ENCODE results near the gene CRYZL1. TPM values are rescaled to one million over a fixed set of nuclear protein-coding genes. Genes with fewer than 3 reads are reported as not detected.

The CRYZL1 gene
- total RNA-seq, 4 donors from 2014 or later, result 27.9 to 53.5 (median 33.9) TPM

DNA sequence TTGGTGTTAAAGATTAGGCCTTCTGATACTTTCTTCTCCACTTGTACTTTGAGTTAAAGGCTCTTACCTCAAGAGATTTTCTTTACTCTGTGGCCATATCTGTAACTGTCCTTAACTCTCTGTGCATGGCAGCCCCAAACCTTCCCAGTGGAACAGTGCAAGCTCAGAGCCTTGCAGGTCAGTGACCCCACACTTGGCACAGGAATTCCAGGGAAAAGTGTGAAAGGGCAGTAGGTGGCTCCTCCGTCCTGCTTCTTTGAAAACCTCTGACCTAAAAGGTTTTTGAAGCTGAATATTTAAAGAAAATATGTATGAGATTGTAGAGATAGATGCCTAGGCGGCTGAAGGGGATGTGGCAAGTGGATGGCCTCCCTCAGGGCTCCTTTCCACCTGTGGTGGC lies 27.1 kb upstream of the CRYZL1 start:
- H3K27me3 ChIP-seq, result no peaks in the 10 kb centered on the region
- H3K4me1 ChIP-seq, result peaks cover 0 to 7% of the 10 kb centered on the region in 2 donors
- TF ChIP-seq POLR2A (IDR thresholded peaks at IDR 0.05), result no peak
- TF ChIP-seq, protein P1, sequence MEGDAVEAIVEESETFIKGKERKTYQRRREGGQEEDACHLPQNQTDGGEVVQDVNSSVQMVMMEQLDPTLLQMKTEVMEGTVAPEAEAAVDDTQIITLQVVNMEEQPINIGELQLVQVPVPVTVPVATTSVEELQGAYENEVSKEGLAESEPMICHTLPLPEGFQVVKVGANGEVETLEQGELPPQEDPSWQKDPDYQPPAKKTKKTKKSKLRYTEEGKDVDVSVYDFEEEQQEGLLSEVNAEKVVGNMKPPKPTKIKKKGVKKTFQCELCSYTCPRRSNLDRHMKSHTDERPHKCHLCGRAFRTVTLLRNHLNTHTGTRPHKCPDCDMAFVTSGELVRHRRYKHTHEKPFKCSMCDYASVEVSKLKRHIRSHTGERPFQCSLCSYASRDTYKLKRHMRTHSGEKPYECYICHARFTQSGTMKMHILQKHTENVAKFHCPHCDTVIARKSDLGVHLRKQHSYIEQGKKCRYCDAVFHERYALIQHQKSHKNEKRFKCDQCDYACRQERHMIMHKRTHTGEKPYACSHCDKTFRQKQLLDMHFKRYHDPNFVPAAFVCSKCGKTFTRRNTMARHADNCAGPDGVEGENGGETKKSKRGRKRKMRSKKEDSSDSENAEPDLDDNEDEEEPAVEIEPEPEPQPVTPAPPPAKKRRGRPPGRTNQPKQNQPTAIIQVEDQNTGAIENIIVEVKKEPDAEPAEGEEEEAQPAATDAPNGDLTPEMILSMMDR (IDR thresholded peaks at IDR 0.05), result no peak
- no peak for DNase-seq
- no peaks in the 10 kb centered on the region for H3K9me3 ChIP-seq
- WGBS, 2 donors, result 90 to 99% methylated on average over 2 of the region's 2 CpGs
- H3K4me3 ChIP-seq (replicated peaks in 1 of 3), result no peak overlapping the region
- intact Hi-C loops (cut with DNase I), result no loop called here
- no peaks in the 10 kb centered on the region for H3K36me3 ChIP-seq
- no peak overlapping the region for H3K27ac ChIP-seq

DNA sequence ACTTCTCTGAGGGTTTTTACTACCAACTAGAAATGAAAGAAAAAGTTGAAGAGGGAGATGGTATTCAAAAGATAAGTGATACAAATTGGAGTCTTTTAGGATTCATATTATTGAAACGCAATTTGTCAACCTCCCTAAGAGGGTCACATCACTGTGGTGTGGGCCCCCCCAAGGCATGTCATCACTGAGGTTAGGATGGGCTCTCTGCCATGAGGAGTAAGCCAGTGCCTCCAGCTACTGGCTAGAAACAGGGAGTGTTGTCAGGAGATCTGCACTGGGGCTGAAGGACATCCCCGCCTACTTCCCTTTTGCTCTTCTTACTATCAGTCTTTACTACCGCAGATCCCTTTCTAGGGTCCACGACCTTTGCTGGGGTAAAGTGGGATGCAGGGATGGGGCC lies 26.6 kb upstream of the CRYZL1 start:
- DNase-seq, result no peak
- intact Hi-C loops (cut with DNase I), result no loop called here
- Histone ChIP-seq H3K4me1 (peaks cover 0 to 7% of the 10 kb centered on the region in 2 donors), H3K4me3 (replicated peaks in 1 of 3) (no peak overlapping the region), H3K27ac (no peak overlapping the region), H3K27me3 (no peaks in the 10 kb centered on the region), H3K36me3 (no peaks in the 10 kb centered on the region), H3K9me3 (no peaks in the 10 kb centered on the region)
- 66 to 77% methylated on average over 4 of the region's 4 CpGs for WGBS, 2 donors
- TF ChIP-seq POLR2A (IDR thresholded peaks at IDR 0.05), result no peak
- TF ChIP-seq, protein P1 (IDR thresholded peaks at IDR 0.05), result no peak

- TF ChIP-seq POLR2A (IDR thresholded peaks at IDR 0.05), result no peak
- TF ChIP-seq, protein P1 (IDR thresholded peaks at IDR 0.05), result no peak
- Histone ChIP-seq H3K9me3 (no peaks in the 10 kb centered on the region), H3K36me3 (no peaks in the 10 kb centered on the region), H3K4me3 (replicated peaks in 1 of 3) (no peak overlapping the region), H3K27me3 (no peaks in the 10 kb centered on the region), H3K4me1 (peaks cover 0 to 7% of the 10 kb centered on the region in 2 donors), H3K27ac (no peak overlapping the region)
- no peak for DNase-seq
- WGBS, 2 donors, result 85 to 88% methylated on average over 6 of the region's 6 CpGs
- intact Hi-C loops (cut with DNase I), result no loop called here
These were observed 26.1 kb upstream of the CRYZL1 start for GRCh38 chr21:33667636-33668035.

GRCh38 chr21:33666153-33666552 lies 24.6 kb upstream of the CRYZL1 start:
- WGBS, 2 donors, result 84 to 94% methylated on average over 2 of the region's 2 CpGs
- DNase-seq, result no peak
- H3K4me3 ChIP-seq (replicated peaks in 1 of 3), result no peak overlapping the region
- no peaks in the 10 kb centered on the region for H3K27me3 ChIP-seq
- no peaks in the 10 kb centered on the region for H3K36me3 ChIP-seq
- TF ChIP-seq, protein P1 (IDR thresholded peaks at IDR 0.05), result no peak
- H3K4me1 ChIP-seq, result peaks cover 0 to 7% of the 10 kb centered on the region in 2 donors
- intact Hi-C loops (cut with DNase I), result no loop called here
- H3K27ac ChIP-seq, result no peak overlapping the region
- no peaks in the 10 kb centered on the region for H3K9me3 ChIP-seq

DNA sequence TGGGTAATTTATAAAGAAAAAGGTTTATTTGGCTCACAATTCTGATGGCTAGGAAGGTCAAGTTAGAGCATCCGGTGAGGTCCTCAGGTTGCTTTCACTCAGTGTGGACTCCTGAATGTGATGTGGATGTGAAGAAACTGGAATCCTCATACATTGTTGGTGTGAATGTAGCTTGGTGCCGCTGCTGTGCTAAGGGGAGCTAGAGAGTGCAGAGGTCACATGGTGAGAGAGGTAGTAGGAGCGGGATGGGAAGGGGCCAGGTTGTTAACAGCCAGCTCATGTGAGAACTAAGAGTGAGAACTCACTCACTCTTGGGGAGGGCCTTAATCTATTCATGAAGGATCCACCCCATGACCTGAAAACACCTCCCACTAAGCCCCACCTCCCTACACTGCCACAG lies 22.6 kb upstream of the CRYZL1 start:
- WGBS, 2 donors, result 95 to 99% methylated on average over 3 of the region's 3 CpGs
- intact Hi-C loops (cut with DNase I), result no loop called here
- Histone ChIP-seq H3K36me3 (no peaks in the 10 kb centered on the region), H3K27me3 (no peaks in the 10 kb centered on the region), H3K9me3 (no peaks in the 10 kb centered on the region), H3K27ac (no peak overlapping the region), H3K4me3 (replicated peaks in 1 of 3) (no peak overlapping the region), H3K4me1 (peaks cover 17 to 27% of the 10 kb centered on the region in 2 donors)
- DNase-seq, result no peak
- no peak for TF ChIP-seq POLR2A (IDR thresholded peaks at IDR 0.05)

- no peak for TF ChIP-seq POLR2A (IDR thresholded peaks at IDR 0.05)
- TF ChIP-seq, protein P1 (IDR thresholded peaks at IDR 0.05), result no peak
- intact Hi-C loops (cut with DNase I), result no loop called here
- H3K27ac ChIP-seq, result no peak overlapping the region
- H3K9me3 ChIP-seq, result no peaks in the 10 kb centered on the region
- 77 to 83% methylated on average over 2 of the region's 2 CpGs for WGBS, 2 donors
- DNase-seq, result no peak
- peaks cover 24 to 25% of the 10 kb centered on the region in 2 donors for H3K4me1 ChIP-seq
- H3K36me3 ChIP-seq, result no peaks in the 10 kb centered on the region
- no peak overlapping the region for H3K4me3 ChIP-seq (replicated peaks in 1 of 3)
- H3K27me3 ChIP-seq, result no peaks in the 10 kb centered on the region
These were observed 21.7 kb upstream of the CRYZL1 start for GRCh38 chr21:33663241-33663640.
